Effector memory CD4-positive, alpha-beta T cell (primary cell): ENCODE measurements around the gene GNA12.
A peak's percentile ranks its signal among the peaks of the same experiment; 100 is the strongest.

Source experiments
- DNase-seq, 3 donors: peaks; one replicate each; pipeline ENCODE4 v3.0.0-alpha.2; 2020
- H3K27ac ChIP-seq: 2 replicates; pipeline ENCODE4 v1.7.0; 2013; ENCODE audit warnings: mild to moderate bottlenecking, low read length, moderate library complexity; ENCODE audit not compliant: insufficient read depth, poor library complexity, severe bottlenecking
- H3K27me3 ChIP-seq: replicated peaks from 2 replicates; pipeline ENCODE4 v1.7.0; 2013; ENCODE audit warnings: mild to moderate bottlenecking, low read length; ENCODE audit not compliant: insufficient read depth, control insufficient read depth, poor library complexity, severe bottlenecking
- H3K36me3 ChIP-seq: 2 replicates; pipeline ENCODE4 v1.7.0; 2013; ENCODE audit warnings: mild to moderate bottlenecking, low read length, moderate library complexity; ENCODE audit not compliant: control insufficient read depth, insufficient read depth
- H3K4me1 ChIP-seq: 2 replicates; pipeline ENCODE4 v1.7.0; 2013; ENCODE audit warnings: low read length, mild to moderate bottlenecking; ENCODE audit not compliant: control insufficient read depth, insufficient read depth, poor library complexity, severe bottlenecking
- H3K4me3 ChIP-seq: 2 replicates; pipeline ENCODE4 v1.7.0; 2013; ENCODE audit warnings: low read length, low read depth, mild to moderate bottlenecking; ENCODE audit not compliant: insufficient read depth, poor library complexity, severe bottlenecking
- H3K9me3 ChIP-seq: 2 replicates; pipeline ENCODE4 v1.7.0; 2013; ENCODE audit warnings: mild to moderate bottlenecking, low read length, moderate library complexity; ENCODE audit not compliant: control insufficient read depth

Gene GNA12

GRCh38 chr7:2716488-2716887, 127.6 kb downstream of the GNA12 start:
- H3K9me3 ChIP-seq, result no peaks in the 10 kb centered on the region
- DNase-seq, result no peak
- no peak overlapping the region for H3K4me3 ChIP-seq
- H3K27ac ChIP-seq, result no peak overlapping the region
- H3K36me3 ChIP-seq, result no peaks in the 10 kb centered on the region
- no peaks in the 10 kb centered on the region for H3K27me3 ChIP-seq
- peaks cover 36% of the 10 kb centered on the region for H3K4me1 ChIP-seq

- Histone ChIP-seq H3K9me3 (no peaks in the 10 kb centered on the region), H3K4me3 (peak overlapping the region; percentile 5), H3K27me3 (no peaks in the 10 kb centered on the region), H3K36me3 (no peaks in the 10 kb centered on the region), H3K4me1 (peaks cover 41% of the 10 kb centered on the region), H3K27ac (no peak overlapping the region)
- DNase-seq, result peak in 2 of 3 donors; percentile 21 to 44
Observed at GRCh38 chr7:2715341-2716231, 128.5 kb downstream of the GNA12 start.

GRCh38 chr7:2714636-2715035, 129.5 kb downstream of the GNA12 start:
- no peaks in the 10 kb centered on the region for H3K36me3 ChIP-seq
- DNase-seq, result no peak
- no peaks in the 10 kb centered on the region for H3K27me3 ChIP-seq
- H3K27ac ChIP-seq, result no peak overlapping the region
- no peak overlapping the region for H3K4me3 ChIP-seq
- H3K4me1 ChIP-seq, result peaks cover 50% of the 10 kb centered on the region
- H3K9me3 ChIP-seq, result no peaks in the 10 kb centered on the region

- no peak for DNase-seq
- H3K27me3 ChIP-seq, result no peaks in the 10 kb centered on the region
- H3K36me3 ChIP-seq, result no peaks in the 10 kb centered on the region
- no peak overlapping the region for H3K27ac ChIP-seq
- no peaks in the 10 kb centered on the region for H3K9me3 ChIP-seq
- peaks cover 49% of the 10 kb centered on the region for H3K4me1 ChIP-seq
- no peak overlapping the region for H3K4me3 ChIP-seq
Observed at GRCh38 chr7:2713978-2714377, 130.1 kb downstream of the GNA12 start.

GRCh38 chr7:2713370-2713769, 130.7 kb downstream of the GNA12 start:
- Histone ChIP-seq H3K36me3 (no peaks in the 10 kb centered on the region), H3K9me3 (no peaks in the 10 kb centered on the region), H3K4me1 (peaks cover 51% of the 10 kb centered on the region), H3K4me3 (no peak overlapping the region), H3K27me3 (no peaks in the 10 kb centered on the region), H3K27ac (no peak overlapping the region)
- DNase-seq, result no peak

- no peaks in the 10 kb centered on the region for H3K27me3 ChIP-seq
- H3K9me3 ChIP-seq, result no peaks in the 10 kb centered on the region
- no peak overlapping the region for H3K4me3 ChIP-seq
- DNase-seq, result no peak
- H3K4me1 ChIP-seq, result peaks cover 47% of the 10 kb centered on the region
- H3K27ac ChIP-seq, result no peak overlapping the region
- H3K36me3 ChIP-seq, result no peaks in the 10 kb centered on the region
Observed at GRCh38 chr7:2711895-2712675, 132.0 kb downstream of the GNA12 start.

GRCh38 chr7:2710901-2711551, 133.1 kb downstream of the GNA12 start:
- peak; percentile 18 to 33 (median 32) for DNase-seq
- Histone ChIP-seq H3K9me3 (no peaks in the 10 kb centered on the region), H3K36me3 (no peaks in the 10 kb centered on the region), H3K4me3 (no peak overlapping the region), H3K4me1 (peaks cover 39% of the 10 kb centered on the region), H3K27ac (no peak overlapping the region), H3K27me3 (no peaks in the 10 kb centered on the region)

GRCh38 chr7:2710286-2710655, 133.8 kb downstream of the GNA12 start:
- H3K9me3 ChIP-seq, result no peaks in the 10 kb centered on the region
- H3K4me3 ChIP-seq, result peak overlapping the region; percentile 19
- no peaks in the 10 kb centered on the region for H3K27me3 ChIP-seq
- no peaks in the 10 kb centered on the region for H3K36me3 ChIP-seq
- peak overlapping the region; percentile 54 for H3K27ac ChIP-seq
- H3K4me1 ChIP-seq, result peaks cover 32% of the 10 kb centered on the region
- DNase-seq, result peak; percentile 48 to 69 (median 55)

- DNase-seq, result peak; percentile 47 to 56 (median 52)
Observed at GRCh38 chr7:2709553-2710285, 134.4 kb downstream of the GNA12 start.

More at GRCh38 chr7:2709553-2710285, 134.4 kb downstream of the GNA12 start:
- peaks cover 27% of the 10 kb centered on the region for H3K4me1 ChIP-seq
- no peaks in the 10 kb centered on the region for H3K36me3 ChIP-seq
- peak overlapping the region; percentile 54 for H3K27ac ChIP-seq
- peak overlapping the region; percentile 19 for H3K4me3 ChIP-seq
- no peaks in the 10 kb centered on the region for H3K27me3 ChIP-seq
- H3K9me3 ChIP-seq, result no peaks in the 10 kb centered on the region
